ENCODE data around the gene EFNA4.
A peak's percentile ranks its signal among the peaks of the same experiment; 100 is the strongest.

The EFNA4 gene

GRCh38 chr1:155079487-155080311, 16.2 kb downstream of the EFNA4 start:
- DNase-seq (ENCODE audit: insufficient read length, low spot score) = no peak
- TF ChIP-seq CTCF (IDR thresholded peaks at IDR 0.05; ENCODE audit: insufficient read depth, missing control alignments) = no peak
- FAIRE-seq = no peak

- no peak for TF ChIP-seq CTCF (IDR thresholded peaks at IDR 0.05; ENCODE audit: insufficient read depth, missing control alignments)
- FAIRE-seq (no peak), DNase-seq (ENCODE audit: insufficient read length, low spot score) (peak; percentile 82)
Measured at GRCh38 chr1:155080312-155081228, 17.0 kb downstream of the EFNA4 start.

- no peak for DNase-seq (ENCODE audit: insufficient read length, low spot score)
- no peak for FAIRE-seq
Measured at GRCh38 chr1:155081472-155082300, 18.1 kb downstream of the EFNA4 start.

GRCh38 chr1:155082301-155083051, 18.9 kb downstream of the EFNA4 start:
- FAIRE-seq (no peak), DNase-seq (ENCODE audit: insufficient read length, low spot score) (no peak)
- no peak for TF ChIP-seq CTCF (IDR thresholded peaks at IDR 0.05; ENCODE audit: insufficient read depth, missing control alignments)

More at GRCh38 chr1:155081472-155082300, 18.1 kb downstream of the EFNA4 start:
- TF ChIP-seq CTCF (IDR thresholded peaks at IDR 0.05; ENCODE audit: insufficient read depth, missing control alignments) = no peak

GRCh38 chr1:155083052-155083541, 19.6 kb downstream of the EFNA4 start:
- no peak for DNase-seq (ENCODE audit: insufficient read length, low spot score)
- TF ChIP-seq CTCF (IDR thresholded peaks at IDR 0.05; ENCODE audit: insufficient read depth, missing control alignments) = no peak
- no peak for FAIRE-seq

Data from D721Med (cell line).